Measurements from ENCODE around the gene CLSTN2. TPM values are rescaled to one million over a fixed set of nuclear protein-coding genes. Genes with fewer than 3 reads are reported as not detected.

Gene CLSTN2
- total RNA-seq, 1 donor from 2014 or later = 4.7 TPM

DNA sequence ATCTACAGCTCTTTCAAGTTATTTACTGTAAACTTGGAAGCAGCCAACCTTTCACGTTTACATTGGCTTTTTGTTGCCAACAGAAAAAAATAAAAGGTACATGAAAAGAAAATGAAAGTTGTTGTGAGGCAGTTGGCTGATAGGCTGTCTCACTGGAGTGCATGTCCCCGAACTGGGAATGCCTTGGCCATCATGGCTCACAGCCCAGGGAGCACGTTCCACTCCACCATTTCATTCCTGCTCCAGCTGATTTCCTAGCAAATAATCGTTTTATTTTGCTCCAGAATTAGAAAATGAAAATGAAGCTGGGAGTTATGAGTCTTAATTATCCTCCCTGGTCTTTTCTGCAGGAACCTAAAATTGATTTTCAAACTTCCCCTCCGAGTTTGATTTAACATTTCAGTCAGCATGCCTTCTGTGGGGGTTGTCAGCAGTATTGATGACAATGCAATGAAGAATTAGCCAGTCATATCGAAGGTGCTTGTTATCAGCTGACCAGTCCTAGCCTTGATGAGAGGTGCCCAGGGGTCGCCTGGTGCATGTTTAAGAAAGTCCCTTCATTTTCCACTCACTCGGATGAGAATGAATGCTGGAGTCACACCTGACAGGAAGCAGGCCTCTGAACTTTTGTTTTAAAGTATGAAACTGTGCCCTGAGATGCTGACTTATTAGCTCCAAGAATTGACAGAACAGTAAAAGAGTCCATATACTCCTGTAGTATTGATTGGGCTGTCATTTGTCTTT, 449.2 kb downstream of the CLSTN2 start:
- Histone ChIP-seq H3K9ac (ENCODE audit: low read depth in 1 of 3, low read length in 3 of 3) (no peak overlapping the region), H3K4me1 (ENCODE audit: control insufficient read depth in 3 of 3, insufficient read depth in 3 of 3, low read length in 3 of 3) (peaks cover 0 to 8% (median 0%) of the 10 kb centered on the region in 3 donors), H3K36me3 (ENCODE audit: control insufficient read depth in 3 of 3, insufficient read depth in 3 of 3, low read length in 3 of 3) (no peaks in the 10 kb centered on the region), H3K27me3 (ENCODE audit: control insufficient read depth in 3 of 3, insufficient read depth in 3 of 3, low read length in 3 of 3) (no peaks in the 10 kb centered on the region), H3K27ac (ENCODE audit: low read depth, low read length) (no peak overlapping the region), H3K4me3 (ENCODE audit: low read length in 3 of 3) (no peak overlapping the region), H3K9me3 (ENCODE audit: control insufficient read depth in 3 of 3, low read length in 3 of 3) (no peaks in the 10 kb centered on the region)

DNA sequence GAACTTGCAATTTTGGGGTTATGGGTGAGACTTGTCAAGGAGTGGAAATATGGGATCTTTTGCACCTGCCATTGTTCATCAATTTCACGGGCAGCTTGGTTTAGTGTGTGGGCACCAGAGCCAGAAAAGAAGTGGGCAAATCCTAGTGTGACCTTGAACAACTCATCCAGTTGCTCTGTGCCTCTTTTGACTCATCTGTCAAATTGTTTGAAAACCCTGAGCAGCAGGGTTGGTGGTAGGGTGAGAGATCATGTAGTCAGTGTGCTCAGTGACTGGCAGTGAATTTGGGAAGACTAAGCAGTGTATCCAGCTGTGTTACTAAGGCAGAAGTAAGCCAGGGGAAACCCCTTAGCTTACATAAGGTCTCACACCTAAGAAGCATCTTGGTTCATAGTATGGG, 449.9 kb downstream of the CLSTN2 start:
- Histone ChIP-seq H3K27me3 (ENCODE audit: control insufficient read depth in 3 of 3, insufficient read depth in 3 of 3, low read length in 3 of 3) (no peaks in the 10 kb centered on the region), H3K9me3 (ENCODE audit: control insufficient read depth in 3 of 3, low read length in 3 of 3) (no peaks in the 10 kb centered on the region), H3K4me1 (ENCODE audit: control insufficient read depth in 3 of 3, insufficient read depth in 3 of 3, low read length in 3 of 3) (peaks cover 0 to 8% (median 0%) of the 10 kb centered on the region in 3 donors), H3K4me3 (ENCODE audit: low read length in 3 of 3) (no peak overlapping the region), H3K27ac (ENCODE audit: low read depth, low read length) (no peak overlapping the region), H3K36me3 (ENCODE audit: control insufficient read depth in 3 of 3, insufficient read depth in 3 of 3, low read length in 3 of 3) (no peaks in the 10 kb centered on the region), H3K9ac (ENCODE audit: low read depth in 1 of 3, low read length in 3 of 3) (no peak overlapping the region)

DNA sequence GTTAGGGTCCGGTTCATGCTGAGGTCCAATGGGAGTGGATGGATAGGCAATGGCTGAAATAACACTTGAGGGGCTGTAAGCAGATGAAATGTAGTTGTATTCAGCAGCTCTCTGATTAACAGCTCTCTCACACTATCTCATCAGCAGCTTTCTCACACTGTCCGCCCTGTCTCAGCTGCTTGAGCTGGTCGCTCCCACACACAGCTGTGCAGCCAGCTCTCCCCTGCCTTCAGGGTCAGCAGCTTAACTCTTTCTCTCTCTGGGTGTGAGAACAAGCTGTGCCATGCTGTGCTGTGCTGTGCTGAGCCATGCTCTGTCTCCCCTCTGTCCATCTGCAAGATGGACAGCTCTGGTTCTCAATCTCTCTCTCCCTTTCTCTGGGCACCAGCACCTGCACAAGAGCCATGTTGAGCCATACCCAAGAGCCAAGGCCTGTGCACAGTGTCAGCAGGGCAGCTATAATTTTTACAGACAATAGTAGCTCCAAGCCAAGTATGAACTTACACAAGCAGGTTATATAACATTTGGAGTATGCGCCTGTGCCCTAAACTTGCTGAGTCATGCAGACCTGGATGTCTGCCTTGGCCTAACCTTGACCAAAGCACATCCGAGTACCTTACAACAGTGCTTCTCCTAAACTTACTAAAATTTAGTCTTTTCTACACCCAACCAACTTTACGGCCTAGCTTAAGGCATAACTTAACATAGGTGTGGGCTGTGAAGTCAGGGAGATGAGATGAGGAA, 451.5 kb downstream of the CLSTN2 start:
- H3K9ac ChIP-seq (ENCODE audit: low read depth in 1 of 3, low read length in 3 of 3) = no peak overlapping the region
- H3K27ac ChIP-seq (ENCODE audit: low read depth, low read length) = no peak overlapping the region
- no peaks in the 10 kb centered on the region for H3K9me3 ChIP-seq (ENCODE audit: control insufficient read depth in 3 of 3, low read length in 3 of 3)
- H3K4me1 ChIP-seq (ENCODE audit: control insufficient read depth in 3 of 3, insufficient read depth in 3 of 3, low read length in 3 of 3) = peaks cover 0 to 8% (median 0%) of the 10 kb centered on the region in 3 donors
- H3K27me3 ChIP-seq (ENCODE audit: control insufficient read depth in 3 of 3, insufficient read depth in 3 of 3, low read length in 3 of 3) = no peaks in the 10 kb centered on the region
- no peak overlapping the region for H3K4me3 ChIP-seq (ENCODE audit: low read length in 3 of 3)
- H3K36me3 ChIP-seq (ENCODE audit: control insufficient read depth in 3 of 3, insufficient read depth in 3 of 3, low read length in 3 of 3) = no peaks in the 10 kb centered on the region

DNA sequence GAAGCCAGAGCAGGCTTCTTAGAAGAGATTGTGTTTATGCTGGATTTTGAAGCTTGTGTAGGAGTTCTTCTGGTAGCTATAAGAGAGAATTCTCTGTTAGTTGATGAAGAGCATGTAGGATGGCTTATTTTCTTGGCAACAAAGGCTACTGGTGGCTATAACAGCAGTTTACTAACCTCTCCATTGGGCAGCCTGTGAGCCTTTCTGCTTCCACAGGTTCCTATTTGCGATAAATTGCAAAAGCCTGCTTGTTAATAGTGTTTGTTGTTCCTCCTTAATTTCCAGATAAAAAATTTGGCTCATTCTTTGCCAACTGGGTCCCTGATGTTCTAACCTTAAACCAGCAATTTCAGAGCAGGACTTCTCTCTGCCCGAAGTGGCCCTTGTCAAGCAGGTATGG, 452.3 kb downstream of the CLSTN2 start:
- no peak overlapping the region for H3K4me3 ChIP-seq (ENCODE audit: low read length in 3 of 3)
- peaks cover 0 to 8% (median 0%) of the 10 kb centered on the region in 3 donors for H3K4me1 ChIP-seq (ENCODE audit: control insufficient read depth in 3 of 3, insufficient read depth in 3 of 3, low read length in 3 of 3)
- H3K27me3 ChIP-seq (ENCODE audit: control insufficient read depth in 3 of 3, insufficient read depth in 3 of 3, low read length in 3 of 3) = no peaks in the 10 kb centered on the region
- H3K36me3 ChIP-seq (ENCODE audit: control insufficient read depth in 3 of 3, insufficient read depth in 3 of 3, low read length in 3 of 3) = no peaks in the 10 kb centered on the region
- no peak overlapping the region for H3K27ac ChIP-seq (ENCODE audit: low read depth, low read length)
- H3K9ac ChIP-seq (ENCODE audit: low read depth in 1 of 3, low read length in 3 of 3) = no peak overlapping the region
- H3K9me3 ChIP-seq (ENCODE audit: control insufficient read depth in 3 of 3, low read length in 3 of 3) = no peaks in the 10 kb centered on the region

DNA sequence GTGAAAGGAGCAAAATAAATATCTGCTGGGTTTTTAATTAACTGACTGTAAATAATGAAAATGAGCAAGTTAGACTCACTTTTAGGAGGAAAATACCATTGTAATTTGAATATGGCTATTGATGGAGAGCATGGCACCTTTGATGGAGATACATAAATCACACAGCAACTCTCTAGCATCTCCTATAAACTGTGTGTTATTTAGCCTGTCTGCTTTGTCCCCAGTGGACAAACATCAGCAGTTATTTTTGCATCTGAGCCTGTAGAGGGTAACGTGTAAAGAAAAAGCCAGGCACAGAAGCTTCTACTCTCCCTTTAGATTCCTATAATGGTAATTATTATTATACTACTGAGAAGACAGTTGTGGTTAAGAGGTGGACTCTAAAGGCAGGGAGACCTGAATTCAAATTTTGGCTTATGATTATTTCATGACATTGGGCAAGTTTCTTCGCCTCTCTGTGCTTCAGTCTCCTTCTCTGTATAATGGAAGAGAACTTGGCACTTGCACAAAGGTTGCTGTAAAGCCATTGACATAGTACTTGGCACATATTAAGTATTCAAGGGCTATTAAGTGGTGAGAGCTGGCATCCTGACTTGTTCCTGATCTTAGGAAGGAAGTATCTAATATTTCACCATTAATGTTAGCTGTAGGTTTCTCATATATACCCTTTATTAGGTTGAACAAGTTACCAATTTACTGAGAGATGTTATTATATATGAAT, 453.4 kb downstream of the CLSTN2 start:
- no peak overlapping the region for H3K4me3 ChIP-seq (ENCODE audit: low read length in 3 of 3)
- no peaks in the 10 kb centered on the region for H3K27me3 ChIP-seq (ENCODE audit: control insufficient read depth in 3 of 3, insufficient read depth in 3 of 3, low read length in 3 of 3)
- H3K9ac ChIP-seq (ENCODE audit: low read depth in 1 of 3, low read length in 3 of 3) = no peak overlapping the region
- H3K36me3 ChIP-seq (ENCODE audit: control insufficient read depth in 3 of 3, insufficient read depth in 3 of 3, low read length in 3 of 3) = no peaks in the 10 kb centered on the region
- no peaks in the 10 kb centered on the region for H3K9me3 ChIP-seq (ENCODE audit: control insufficient read depth in 3 of 3, low read length in 3 of 3)
- no peak overlapping the region for H3K27ac ChIP-seq (ENCODE audit: low read depth, low read length)
- H3K4me1 ChIP-seq (ENCODE audit: control insufficient read depth in 3 of 3, insufficient read depth in 3 of 3, low read length in 3 of 3) = peaks cover 0 to 8% (median 0%) of the 10 kb centered on the region in 3 donors

DNA sequence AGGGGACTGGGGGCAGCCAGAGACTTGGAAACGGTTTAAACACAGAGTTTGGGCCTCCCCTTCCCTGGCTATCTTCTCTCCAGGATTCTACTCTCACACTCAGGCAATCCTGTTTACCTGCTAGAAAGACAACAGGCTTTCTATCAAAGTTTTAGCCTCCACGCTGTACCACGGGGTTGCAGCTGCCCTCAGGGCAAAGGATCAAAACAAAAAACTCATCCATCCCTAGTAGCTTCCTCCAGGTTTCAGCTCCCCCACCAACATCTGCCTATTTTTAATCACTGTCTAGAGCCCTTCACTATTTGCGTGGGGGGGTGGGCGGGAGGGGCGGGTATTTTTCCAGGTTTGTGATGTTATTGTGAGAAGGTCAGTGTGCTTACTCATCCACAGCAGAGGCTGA, 456.1 kb downstream of the CLSTN2 start:
- no peaks in the 10 kb centered on the region for H3K36me3 ChIP-seq (ENCODE audit: control insufficient read depth in 3 of 3, insufficient read depth in 3 of 3, low read length in 3 of 3)
- H3K27me3 ChIP-seq (ENCODE audit: control insufficient read depth in 3 of 3, insufficient read depth in 3 of 3, low read length in 3 of 3) = no peaks in the 10 kb centered on the region
- H3K9ac ChIP-seq (ENCODE audit: low read depth in 1 of 3, low read length in 3 of 3) = no peak overlapping the region
- no peak overlapping the region for H3K4me3 ChIP-seq (ENCODE audit: low read length in 3 of 3)
- no peak overlapping the region for H3K27ac ChIP-seq (ENCODE audit: low read depth, low read length)
- no peaks in the 10 kb centered on the region for H3K9me3 ChIP-seq (ENCODE audit: control insufficient read depth in 3 of 3, low read length in 3 of 3)
- peaks cover 0 to 4% (median 0%) of the 10 kb centered on the region in 3 donors for H3K4me1 ChIP-seq (ENCODE audit: control insufficient read depth in 3 of 3, insufficient read depth in 3 of 3, low read length in 3 of 3)

DNA sequence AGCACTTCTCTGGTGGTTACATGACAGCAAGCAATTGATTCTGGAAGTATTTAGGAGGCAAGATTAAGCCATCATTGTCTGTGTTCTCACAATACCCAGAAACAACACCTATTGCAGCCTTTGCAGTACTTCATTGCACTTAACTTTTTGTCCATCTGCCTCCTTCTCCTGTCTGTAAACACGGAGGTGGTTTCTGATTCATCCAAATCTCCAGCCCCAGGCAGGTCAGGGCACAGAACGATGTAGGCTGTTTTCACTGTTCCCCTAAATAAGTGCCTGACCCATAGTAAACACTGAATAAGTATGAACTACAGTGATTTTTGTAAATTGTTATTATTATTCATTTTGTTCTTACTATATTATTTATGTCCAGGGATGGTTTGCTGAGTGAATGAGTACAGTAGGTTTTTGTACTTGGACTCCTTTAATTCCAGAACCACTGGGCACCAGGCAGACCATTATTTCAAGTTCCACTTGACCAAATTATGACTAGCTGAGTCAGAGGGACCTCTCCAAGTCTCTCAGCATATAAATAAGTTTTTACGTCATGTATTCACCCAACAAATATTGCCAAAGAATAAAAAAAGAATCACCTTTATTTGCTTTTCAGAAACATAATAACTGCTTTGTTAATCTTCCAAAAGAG, 459.6 kb downstream of the CLSTN2 start:
- no peak overlapping the region for H3K9ac ChIP-seq (ENCODE audit: low read depth in 1 of 3, low read length in 3 of 3)
- H3K36me3 ChIP-seq (ENCODE audit: control insufficient read depth in 3 of 3, insufficient read depth in 3 of 3, low read length in 3 of 3) = no peaks in the 10 kb centered on the region
- no peak overlapping the region for H3K27ac ChIP-seq (ENCODE audit: low read depth, low read length)
- H3K4me3 ChIP-seq (ENCODE audit: low read length in 3 of 3) = no peak overlapping the region
- H3K4me1 ChIP-seq (ENCODE audit: control insufficient read depth in 3 of 3, insufficient read depth in 3 of 3, low read length in 3 of 3) = no peaks in the 10 kb centered on the region
- no peaks in the 10 kb centered on the region for H3K27me3 ChIP-seq (ENCODE audit: control insufficient read depth in 3 of 3, insufficient read depth in 3 of 3, low read length in 3 of 3)
- H3K9me3 ChIP-seq (ENCODE audit: control insufficient read depth in 3 of 3, low read length in 3 of 3) = no peaks in the 10 kb centered on the region

DNA sequence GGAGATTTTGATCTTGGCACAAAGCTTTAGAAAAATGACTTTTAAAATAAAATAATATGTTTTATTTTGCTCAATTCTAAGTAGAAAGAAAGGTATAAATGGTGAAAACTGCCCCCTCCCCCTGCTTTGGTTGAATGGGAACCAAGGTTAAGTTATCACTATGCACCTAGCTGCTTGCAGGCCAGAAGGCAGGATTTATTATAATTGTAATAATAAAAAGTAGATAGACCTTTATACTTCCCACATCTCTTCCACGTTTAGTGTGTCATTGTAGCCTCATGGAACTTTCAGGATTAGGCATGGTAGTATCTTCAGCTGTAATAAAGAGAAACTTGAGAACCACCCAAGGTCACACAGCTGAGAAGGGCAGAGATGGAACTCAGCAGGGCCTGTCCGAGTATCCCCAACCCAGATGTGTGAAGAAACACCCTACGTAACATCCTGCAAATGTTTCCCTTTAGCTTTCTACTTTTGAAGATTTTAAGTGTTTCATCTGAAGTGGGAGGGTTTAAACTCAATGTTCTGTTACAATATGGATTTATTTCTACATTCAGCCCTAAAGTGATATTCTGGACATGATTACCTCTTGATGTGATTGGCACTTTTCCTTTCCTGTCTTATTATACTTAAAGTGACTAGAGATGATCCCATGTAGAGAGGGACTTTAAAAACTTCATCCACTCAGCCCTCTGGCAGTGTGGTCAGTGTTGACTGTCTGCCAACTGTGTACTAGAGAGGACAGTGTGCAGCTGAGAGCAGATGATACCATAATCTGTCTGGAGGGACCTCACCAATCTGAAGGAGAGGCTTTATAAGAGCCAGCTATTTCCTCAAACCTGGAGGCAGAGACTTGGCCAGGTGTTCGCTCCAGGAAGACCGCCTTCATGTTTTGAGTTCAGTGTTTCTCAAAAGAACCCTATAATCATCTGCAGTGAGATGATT, 460.4 kb downstream of the CLSTN2 start:
- Histone ChIP-seq H3K4me3 (ENCODE audit: low read length in 3 of 3) (no peak overlapping the region), H3K4me1 (ENCODE audit: control insufficient read depth in 3 of 3, insufficient read depth in 3 of 3, low read length in 3 of 3) (no peaks in the 10 kb centered on the region), H3K27ac (ENCODE audit: low read depth, low read length) (no peak overlapping the region), H3K36me3 (ENCODE audit: control insufficient read depth in 3 of 3, insufficient read depth in 3 of 3, low read length in 3 of 3) (no peaks in the 10 kb centered on the region), H3K9ac (ENCODE audit: low read depth in 1 of 3, low read length in 3 of 3) (no peak overlapping the region), H3K27me3 (ENCODE audit: control insufficient read depth in 3 of 3, insufficient read depth in 3 of 3, low read length in 3 of 3) (no peaks in the 10 kb centered on the region), H3K9me3 (ENCODE audit: control insufficient read depth in 3 of 3, low read length in 3 of 3) (no peaks in the 10 kb centered on the region)

DNA sequence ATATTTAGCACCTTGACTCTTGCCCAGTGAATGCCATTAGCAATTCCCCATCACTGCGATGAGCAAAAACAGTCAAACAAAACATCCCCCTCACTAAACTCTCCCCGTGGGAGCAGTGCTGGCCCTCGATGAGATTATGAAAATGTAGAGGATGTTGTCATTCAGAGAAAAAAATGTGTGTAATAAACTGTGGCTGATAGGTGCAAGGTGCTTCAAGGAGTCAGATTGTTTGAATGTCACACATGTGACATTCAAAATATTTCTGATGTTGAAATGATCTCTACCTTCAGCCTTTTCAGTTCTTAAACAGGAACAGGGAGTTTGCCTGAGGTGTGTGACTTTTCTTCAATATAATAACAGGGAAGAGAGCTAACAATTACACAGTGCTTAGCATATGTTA, 461.1 kb downstream of the CLSTN2 start:
- H3K4me3 ChIP-seq (ENCODE audit: low read length in 3 of 3) = no peak overlapping the region
- no peak overlapping the region for H3K9ac ChIP-seq (ENCODE audit: low read depth in 1 of 3, low read length in 3 of 3)
- no peaks in the 10 kb centered on the region for H3K36me3 ChIP-seq (ENCODE audit: control insufficient read depth in 3 of 3, insufficient read depth in 3 of 3, low read length in 3 of 3)
- H3K27ac ChIP-seq (ENCODE audit: low read depth, low read length) = no peak overlapping the region
- no peaks in the 10 kb centered on the region for H3K4me1 ChIP-seq (ENCODE audit: control insufficient read depth in 3 of 3, insufficient read depth in 3 of 3, low read length in 3 of 3)
- no peaks in the 10 kb centered on the region for H3K27me3 ChIP-seq (ENCODE audit: control insufficient read depth in 3 of 3, insufficient read depth in 3 of 3, low read length in 3 of 3)
- H3K9me3 ChIP-seq (ENCODE audit: control insufficient read depth in 3 of 3, low read length in 3 of 3) = no peaks in the 10 kb centered on the region

All from skeletal muscle tissue (tissue), 4 donors.